Measurements from ENCODE around the gene KCNQ1.

KCNQ1 gene

DNA sequence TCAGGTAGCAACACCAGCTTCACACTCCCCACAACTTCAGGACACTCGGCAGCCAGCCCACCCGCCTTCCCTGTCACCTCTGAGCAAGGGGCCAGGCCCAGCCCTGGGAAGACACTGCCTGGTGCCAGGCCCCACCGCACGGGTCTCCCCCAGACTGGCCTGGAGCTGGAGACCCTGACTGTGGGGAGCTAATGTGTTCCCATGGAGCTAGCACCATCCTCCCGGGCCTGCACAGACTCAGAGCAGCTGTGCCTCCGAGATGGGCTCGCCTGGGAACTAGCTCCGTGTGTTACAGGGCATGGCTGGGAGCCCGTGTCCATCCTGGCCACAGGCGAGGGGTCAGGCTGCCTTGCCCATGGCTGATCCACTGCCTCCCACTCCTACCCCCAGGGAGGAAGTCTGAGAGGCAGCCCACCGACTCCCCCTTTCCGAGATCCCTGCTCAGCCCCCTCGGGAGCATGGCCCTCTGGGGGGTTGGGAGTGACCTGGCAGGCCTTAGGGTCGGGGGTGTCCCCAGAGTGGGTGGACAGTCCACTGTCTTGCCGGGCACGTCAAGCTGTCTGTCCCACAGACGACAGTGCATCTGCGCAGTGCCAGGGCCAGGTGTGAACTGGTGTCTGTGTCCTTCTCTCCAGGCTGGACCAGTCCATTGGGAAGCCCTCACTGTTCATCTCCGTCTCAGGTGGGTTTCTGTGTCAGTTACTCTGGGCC is 331.7 kb downstream of the KCNQ1 start:
- DNase-seq, result no peak

DNA sequence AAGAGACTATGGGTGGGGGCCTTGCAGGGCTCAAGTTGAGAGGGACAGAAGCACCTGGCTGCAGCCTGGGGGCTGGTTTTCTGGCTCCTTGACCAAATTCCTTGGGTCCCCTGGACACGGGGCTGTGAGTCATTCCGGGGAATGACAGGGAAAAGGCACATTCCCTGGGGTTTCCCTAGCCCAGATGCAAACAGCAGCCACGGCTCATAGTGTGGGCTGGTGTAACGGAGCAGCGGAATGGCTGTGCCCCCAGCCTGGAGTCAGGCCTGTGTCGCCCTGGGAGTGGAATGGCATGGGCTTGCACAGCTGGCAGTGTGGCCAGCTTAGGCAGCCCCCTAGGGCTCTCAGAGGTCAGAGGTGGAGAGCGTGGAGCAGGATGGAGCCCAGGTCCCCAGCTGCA is 332.6 kb downstream of the KCNQ1 start:
- no peak for DNase-seq

DNA sequence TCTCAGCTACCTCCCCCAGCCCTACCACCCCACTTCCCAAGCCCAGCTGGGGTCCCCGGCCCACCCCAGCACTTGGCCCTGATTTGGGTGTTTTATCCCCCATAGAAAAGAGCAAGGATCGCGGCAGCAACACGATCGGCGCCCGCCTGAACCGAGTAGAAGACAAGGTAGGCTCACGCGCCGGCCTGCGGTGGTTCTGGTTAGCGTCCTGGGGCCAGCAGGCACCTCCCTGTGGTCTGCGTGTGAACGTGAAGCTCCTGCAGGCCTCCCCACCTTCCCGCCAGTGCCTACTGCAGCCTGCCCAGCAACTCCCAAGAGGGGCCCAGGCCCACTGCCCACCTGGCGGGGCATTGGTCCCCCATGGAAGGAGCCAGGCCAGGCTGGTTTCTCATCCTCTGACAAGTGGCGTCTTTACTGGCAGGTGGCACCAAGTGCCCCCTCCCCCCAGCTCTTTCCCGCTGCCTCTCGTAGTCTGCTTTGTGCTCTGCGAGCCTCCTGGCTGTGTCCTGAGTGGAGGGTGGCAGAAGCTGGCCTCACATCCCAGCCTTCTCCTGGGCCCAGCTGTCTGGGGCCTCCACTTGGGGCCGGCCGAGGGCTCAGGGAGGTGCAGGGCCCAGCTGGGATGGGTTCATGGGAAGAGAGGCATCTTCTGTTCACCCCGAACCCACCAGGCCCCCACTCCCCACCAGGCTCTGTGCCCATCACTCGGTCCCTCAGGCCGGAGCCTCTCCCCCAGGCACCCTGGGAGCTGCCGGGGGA is 333.2 kb downstream of the KCNQ1 start:
- no peak for DNase-seq

DNA sequence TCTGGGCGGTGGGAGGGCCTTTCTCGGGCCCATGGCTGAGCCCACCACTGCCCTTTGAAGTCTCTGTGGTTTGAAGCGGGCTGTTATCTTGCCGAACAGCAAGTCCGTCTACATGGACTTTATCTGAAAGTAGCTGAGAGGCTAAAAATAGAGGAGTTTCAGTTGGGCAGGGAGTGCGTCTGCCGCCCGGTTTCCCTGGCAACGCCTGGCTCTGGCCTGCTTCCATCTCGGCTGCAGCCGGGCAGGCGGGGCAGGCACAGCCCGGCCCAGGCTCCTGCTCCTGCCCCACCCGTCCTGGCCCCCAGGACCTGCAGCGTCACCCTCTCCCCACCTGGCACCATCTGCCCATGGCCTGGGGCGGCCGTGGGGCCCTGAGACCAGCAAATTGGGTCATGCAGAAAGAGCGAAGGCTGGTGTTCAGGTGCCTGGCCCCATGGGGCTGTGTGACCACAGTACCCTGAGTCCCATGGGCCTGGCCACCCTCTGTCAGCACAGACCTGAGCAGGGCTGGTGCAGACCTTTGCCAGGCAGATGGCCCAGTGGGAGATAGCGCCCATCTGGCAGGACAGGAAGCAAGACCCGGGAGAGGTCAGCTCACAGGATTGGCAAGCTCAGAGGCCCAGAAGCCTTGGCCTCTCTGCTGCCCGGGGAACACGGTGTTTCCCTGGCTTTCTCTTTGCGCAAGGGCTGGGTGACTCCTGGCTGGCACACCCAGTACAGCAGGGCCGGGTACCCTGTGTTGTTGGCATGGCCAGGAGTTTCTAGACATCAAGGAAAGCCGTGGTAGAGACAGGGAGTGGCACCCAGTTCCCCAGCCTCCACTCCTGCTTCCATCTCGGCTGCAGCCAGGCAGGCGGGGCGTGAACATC is 334.1 kb downstream of the KCNQ1 start:
- DNase-seq, result peak in 1 of 2 donors; percentile 0

DNA sequence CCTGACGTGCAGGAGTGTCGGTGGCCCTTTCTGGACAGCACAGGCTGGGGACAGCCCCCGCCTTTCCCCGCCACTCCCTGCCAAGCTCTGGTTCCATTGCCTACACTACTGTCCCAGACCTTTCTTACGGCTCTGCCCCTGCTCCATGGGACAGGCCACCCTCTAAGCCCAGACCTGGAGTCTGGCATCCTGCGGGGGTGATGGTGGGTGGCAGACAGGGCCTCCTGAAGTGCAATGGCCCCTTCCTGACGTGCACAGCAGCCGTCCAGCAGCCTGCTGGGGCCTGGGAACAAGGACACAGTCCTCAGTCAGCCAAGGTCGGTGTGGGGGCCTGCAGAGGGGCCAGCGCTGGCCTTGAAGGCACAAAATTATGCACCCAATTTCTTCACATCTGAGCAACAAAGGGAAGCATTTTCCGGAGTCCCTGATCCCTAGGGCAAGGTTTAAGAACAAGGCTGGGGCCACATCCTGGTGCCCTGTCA is 334.7 kb downstream of the KCNQ1 start:
- DNase-seq, result peak in 1 of 2 donors; percentile 0

DNA sequence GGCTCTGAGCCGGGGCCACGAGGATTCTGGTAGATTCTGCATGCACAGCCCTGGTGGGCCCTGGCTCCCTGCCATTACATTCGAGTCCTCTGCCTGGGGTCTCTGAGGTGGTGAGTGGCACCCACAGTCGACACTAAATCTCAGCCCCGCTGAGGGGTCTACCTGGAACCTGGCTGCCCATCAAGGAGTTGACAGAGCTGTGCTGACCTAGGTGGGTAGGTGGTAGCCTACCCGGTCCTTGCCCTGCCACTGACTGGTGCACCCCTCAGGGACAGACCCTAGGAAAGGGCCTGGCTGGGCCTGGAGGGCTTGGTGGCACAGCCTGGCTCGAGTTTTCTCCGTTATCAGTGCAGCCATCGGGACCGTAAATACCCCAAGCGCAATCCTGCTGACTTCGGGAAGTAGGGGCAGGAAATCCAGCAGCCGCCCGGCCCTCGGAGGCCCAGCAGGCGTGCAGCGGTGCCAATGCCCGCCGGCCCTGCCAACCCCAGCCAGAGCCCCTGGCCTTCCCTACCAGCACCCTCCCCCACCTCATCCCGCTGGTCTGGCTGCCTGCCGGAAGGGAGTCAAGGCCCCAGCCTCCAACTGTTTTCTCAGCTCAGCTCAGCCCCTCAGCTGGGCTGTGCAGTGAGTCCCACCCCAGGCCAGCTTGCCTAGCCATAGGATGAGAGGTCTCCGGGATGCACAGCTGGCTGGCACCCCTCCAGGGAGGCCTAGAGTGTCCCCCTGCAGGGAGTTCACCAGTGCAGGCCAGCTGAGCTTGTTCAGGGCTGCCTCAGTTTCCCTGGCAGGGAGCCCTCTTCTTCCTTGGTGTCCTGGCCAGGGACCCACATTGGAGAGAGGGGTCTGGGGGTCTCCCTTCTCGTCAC is 335.4 kb downstream of the KCNQ1 start:
- DNase-seq, result peak in 1 of 2 donors; percentile 0

DNA sequence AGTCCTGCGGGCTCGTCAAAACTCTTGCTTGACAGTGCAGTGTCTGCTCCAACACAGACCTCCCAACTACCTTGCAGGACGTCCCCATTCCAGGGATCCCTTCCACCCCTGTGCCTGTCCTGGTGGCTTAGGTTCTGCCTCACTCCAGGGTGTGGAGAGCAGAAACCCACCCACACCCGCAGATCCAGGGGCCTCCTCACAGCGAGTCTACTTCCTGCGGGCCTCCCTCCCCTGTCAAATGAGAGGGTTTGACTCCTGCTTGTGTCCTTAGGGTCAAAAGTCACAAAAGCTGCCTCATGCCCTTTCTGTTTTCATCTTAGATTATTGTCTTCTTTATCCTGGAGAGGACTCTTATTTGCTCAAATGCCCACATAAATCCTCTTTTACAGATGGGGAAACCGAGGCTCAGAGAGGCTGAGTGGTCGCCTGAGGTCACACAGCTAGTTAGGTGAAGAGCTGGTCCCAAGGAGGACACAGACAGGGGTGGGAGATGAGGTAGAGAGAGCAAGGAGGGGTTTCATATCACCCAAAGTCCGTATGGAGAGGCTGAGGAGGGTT is 336.1 kb downstream of the KCNQ1 start:
- no peak for DNase-seq

DNA sequence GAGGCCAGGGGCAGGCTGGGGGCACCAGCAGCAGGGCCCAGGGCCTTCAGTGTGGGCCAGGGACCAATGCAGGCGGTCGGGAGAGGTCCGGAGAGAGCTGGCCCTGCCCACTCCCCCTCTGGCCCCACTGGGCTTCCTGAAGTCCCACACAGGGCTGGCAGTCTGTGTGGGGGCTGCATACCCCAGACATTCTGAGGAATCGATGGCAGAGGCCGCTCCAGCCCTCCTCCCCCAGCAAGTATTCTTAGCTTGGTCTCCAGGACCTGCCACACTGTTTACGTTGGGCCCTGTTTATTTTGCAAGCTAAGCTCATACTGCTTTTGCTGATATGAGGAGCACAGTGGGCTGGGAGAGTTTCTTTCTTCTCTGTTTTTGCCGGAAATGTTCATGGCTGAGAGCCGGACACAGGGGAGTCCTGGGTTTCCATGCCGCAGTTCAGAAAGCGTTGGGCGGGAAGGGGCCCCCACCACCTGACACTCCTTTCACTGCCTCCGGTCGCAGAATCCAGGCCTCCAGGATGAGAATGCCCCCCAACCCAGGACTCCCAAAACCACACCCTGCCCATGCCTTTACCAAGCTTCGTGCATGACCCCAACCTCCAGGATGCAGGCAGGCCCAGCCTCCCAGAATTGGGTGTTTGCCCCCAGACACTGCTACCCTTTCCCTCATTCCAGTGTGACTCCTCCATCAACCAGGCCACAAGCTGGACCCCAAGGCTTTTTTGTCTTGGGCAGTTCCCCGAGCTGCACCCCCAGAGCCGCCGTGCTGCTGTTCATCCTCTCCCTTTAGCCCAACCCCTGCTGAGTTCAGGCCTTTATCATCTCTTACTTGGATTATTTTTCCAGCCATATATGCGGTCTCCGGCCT is 336.8 kb downstream of the KCNQ1 start:
- DNase-seq, result no peak

DNA sequence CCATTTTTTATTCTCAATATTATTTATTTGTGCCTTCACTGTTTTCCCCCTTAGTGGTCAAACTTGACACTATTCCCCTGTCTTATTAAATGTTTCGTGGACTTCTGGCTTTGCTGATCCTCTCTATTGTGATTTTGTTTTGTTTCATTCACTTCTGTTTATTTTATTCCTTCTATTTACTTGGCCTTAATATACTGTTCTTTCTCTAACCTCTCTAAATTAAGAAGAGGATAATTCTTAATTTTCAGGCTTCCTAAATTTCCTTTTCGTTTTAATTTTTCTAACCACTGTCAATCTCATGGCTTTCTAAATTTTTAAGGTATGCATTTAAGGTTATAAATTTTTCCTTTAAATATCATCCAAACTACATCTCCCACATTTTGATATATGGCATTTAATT is 338.0 kb downstream of the KCNQ1 start:
- no peak for DNase-seq

DNA sequence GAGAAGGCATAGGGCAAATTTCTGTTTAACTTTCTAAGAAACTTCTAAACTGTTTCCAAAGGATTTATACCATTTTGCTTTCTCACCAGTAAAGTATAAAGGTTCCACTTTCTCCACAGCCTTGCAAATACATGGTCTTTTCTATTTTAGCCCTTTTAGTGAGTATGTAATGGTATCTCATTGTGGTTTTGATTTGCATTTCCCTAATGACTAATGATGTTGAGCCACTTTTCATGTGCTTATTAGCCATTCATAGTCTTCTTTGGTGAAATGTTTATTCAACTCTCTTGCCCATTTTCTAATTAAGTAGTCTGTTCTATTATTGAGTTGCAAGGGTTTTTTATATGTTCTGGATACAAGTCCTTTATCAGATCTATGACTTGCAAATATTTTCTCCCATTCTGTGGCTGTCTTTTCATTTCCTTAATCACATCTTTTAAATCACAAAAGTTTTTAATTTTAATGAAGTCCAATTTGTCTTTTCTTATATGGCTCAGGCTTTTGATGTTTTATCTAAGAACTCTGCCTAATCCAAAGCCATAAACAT is 338.8 kb downstream of the KCNQ1 start:
- no peak for DNase-seq

DNA sequence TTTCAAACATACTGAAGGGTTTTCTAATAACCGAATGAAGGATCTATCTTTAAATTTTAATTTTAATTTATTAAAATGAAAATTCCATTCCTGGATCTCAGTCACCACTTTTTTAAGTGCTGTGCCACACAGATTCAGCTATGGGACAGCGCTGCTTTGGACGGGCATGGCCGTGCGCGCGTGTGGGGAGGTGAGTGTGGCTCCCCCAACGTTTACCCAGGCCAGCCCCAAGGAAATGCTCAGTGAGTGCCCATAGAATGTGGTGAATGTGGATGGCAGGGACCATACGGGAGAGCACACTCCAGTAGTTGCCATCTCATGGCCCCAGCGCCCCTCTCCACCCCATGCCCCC is 343.0 kb downstream of the KCNQ1 start:
- DNase-seq, result no peak

DNA sequence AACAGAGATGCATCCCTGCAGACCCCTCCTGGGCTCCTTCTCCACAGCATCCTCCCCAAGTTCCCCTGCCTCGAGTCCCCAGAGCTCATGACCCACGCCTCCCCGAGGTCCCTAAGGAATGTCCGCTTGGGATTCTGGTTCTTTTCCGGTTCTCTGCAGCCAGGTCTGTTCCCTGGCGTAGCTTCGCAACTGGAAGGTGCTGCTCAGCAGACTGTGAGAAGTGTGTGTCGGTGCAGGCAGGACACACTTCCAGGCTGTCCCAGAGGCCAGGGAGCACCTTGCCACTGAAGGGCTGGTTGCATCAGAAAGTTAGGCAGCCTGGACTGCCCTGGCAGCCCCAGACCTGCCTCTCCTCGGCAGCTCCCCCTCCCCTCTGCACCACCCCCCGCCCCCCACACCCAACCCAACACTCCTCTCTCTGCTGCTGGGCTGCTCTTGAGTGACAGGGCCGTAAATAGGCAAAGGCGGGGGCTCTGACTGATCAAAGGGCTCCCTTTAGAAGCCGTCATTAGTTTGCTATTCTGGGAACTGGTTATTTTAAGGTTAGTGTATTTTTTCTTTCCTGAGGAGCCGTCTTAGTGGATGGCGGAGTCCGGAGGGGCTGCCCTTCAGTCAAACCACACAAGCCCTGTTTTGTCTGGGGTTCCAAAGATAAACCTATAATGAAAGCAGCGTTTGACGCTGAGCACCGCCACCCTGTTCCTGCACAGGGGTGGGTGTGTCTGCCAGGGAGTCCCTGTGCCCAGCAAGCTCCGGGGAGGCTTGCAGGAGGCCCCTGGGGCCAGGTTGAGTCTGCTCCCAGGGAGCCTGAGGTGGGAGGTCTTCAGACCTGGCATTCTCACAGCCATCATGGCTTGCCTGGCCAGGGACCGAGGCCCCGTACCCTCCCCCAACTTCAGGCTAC is 343.6 kb downstream of the KCNQ1 start:
- DNase-seq, result no peak

DNA sequence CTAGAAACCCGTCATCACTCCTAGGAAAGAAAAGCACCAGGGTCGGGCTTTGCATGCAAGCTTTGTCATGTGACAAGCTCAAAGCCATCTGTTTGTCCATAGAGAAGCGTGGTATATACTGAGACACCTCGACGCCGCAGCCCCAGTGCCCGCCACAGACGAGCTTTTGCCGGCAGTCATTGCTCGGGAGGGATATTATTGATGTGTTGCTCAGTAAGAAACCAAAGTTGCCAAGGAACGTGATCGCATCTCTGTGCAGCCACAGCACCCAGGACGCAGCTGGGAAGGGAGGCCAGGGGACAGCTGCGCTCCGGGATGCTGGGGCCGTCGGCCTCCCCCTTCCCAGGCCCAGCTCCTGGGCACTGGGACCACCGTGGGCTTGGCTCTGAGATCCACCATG is 344.5 kb downstream of the KCNQ1 start:
- no peak for DNase-seq

DNA sequence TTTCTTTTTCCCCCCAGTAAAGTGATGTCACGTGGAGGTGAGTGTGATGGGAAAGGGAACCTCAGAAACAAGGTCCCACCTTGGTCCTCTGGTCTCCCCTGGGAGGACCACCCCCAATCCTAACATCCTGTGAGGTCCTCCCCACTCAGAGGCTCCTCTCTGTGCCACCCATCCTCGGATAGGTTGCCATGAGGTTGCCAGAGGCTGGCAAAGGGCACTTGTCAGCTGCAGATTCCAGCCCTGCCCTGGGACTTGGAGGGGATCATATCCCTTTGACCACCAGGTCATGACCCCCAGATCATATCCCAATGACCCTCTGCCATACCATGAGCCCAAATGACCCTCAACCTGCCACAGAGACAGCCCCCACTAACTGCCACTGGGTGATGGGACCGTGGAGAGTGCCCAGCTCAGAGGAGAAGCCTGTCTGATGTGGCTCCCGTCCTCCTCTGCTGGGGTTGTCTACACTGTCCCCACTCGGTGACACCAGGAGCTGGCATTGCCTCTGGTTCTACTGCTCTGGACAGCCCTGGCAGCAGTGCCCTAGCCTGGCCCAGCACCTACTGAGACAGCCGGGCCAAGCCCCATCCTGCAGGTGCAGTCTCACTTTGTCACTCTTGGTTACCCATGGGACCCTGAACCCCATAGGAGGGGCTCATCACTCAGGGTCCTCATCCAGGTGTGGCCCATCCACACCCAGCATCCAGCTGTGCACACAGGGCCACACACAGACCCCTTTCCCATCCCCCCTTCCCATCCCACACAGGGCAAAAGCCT is 345.2 kb downstream of the KCNQ1 start:
- DNase-seq, result no peak

DNA sequence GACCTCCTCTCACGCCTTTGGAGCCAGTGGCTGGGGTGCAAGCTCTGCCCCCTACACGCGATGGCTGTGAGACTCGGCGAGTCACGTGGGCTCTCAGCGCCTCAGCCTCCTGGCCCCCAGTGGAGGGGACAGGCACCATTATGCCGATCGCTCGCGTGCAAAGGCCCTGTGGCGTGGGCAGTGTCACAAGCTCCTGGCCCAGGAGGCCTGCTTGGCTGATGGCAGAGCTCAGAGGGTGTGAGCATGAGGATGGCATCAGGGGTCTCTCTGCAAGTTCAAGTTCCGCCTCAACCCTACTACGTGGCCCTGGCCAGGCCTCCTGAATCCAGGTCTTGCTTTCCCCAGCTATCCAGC is 345.7 kb downstream of the KCNQ1 start:
- DNase-seq, result no peak

DNA sequence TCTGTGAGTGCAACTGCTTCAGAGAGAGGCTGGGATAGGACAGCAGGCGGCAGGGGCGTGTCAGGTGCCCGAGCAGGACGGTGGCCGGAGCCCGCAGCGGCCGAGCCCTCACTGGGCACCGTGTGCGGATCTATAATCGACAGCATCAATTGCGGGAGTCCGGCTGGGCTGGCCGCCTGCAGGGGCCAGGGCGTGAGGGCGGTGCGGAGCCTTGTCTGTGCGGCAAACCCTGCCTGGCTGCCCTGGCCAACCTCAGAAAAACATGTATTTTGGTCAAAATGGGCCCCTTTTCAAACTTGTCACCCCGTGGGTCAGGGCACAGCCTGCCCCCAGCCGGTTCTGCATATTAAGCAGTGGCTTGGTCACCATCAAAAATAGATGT is 346.3 kb downstream of the KCNQ1 start:
- DNase-seq, result no peak

DNA sequence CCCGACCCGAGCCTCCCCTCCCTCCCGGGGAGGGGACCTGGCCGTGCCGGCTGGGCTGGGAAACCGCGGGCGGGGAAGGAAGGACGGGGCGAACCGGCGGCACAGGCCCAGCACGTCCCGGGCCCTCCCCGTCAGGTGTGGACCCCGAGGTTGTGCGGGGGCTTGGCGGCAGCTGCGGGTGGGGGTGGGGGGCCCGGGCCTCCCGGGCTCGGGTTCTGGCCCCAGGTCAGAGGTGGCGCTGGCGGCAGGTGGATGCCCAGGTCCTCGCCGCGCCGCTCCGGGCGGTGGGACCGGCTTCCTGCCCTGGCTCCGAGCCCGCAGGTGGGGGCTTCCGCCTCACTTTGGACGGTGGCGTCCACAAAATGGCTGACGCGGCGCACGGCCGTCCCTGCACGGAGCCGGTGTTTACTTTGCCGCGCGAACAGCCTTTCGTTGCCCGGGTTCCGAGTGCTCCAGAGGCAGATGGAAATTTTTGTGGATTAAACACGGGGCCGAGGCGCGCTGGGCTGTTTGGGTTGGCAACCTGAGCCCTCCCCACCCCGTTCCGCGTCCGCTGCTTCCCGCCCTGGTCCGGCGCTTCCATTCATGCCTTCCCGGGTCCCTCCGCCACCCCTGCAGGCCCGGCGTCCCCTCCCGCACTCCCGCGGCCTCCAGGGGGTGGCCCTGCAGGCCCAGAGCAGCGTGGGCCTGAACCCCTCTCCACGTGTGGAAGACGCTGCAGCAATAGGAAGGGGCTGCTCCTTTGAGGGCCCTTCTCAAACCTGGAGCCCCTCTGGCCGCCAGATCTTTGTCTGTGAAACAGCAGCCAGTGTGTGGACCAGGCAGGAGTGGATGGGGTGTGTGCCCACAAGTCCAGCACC is 346.9 kb downstream of the KCNQ1 start:
- DNase-seq, result peak; percentile 15 to 39
